HepG2 (cell line): Measurements from ENCODE around the gene CRAMP1.

Experiments used
- ATF1 ChIP-seq: IDR thresholded peaks from 2 replicates; pipeline ENCODE4 v1.6.1; 2016; ENCODE audit warnings: mild to moderate bottlenecking, control low read depth
- BCL3 ChIP-seq: sonication (generic); formaldehyde crosslinking; IDR thresholded peaks from 2 replicates; pipeline ENCODE4 v1.5.1; 2020; ENCODE audit warnings: mild to moderate bottlenecking, missing genetic modification reagents, moderate library complexity
- CTCF ChIP-seq: sonication (generic); formaldehyde crosslinking; IDR thresholded peaks from 2 replicates; pipeline ENCODE4 v1.5.0; 2020; ENCODE audit warnings: mild to moderate bottlenecking, missing genetic modification reagents, moderate library complexity
- EP300 ChIP-seq, 3 experiments: sonication (generic) in 1 of 3; formaldehyde crosslinking in 1 of 3; IDR thresholded peaks; 2 replicates each; pipeline versions ENCODE4 v1.5.1 to v1.6.1; 2011 to 2020; ENCODE audit warnings: low read depth in 2 of 3, low read length in 2 of 3, borderline replicate concordance in 1 of 3, improper control_type of control experiment in 1 of 3, mild to moderate bottlenecking in 1 of 3, missing genetic modification reagents in 1 of 3, moderate library complexity in 1 of 3
- IRF9 ChIP-seq: sonication (generic); formaldehyde crosslinking; IDR thresholded peaks from 2 replicates; pipeline ENCODE4 v1.8.0; 2022; ENCODE audit warnings: missing genetic modification reagents, mild to moderate bottlenecking, borderline replicate concordance
- NR2C2 ChIP-seq: sonication (generic); formaldehyde crosslinking; IDR thresholded peaks from 2 replicates; pipeline ENCODE4 v1.4.0; 2020; ENCODE audit warnings: missing genetic modification reagents, mild to moderate bottlenecking, moderate library complexity, borderline replicate concordance
- PITX1 ChIP-seq: sonication (generic); formaldehyde crosslinking; IDR thresholded peaks from 2 replicates; pipeline ENCODE4 v1.5.1; 2020; ENCODE audit warnings: mild to moderate bottlenecking, missing genetic modification reagents
- STAT6 ChIP-seq: sonication (generic); formaldehyde crosslinking; IDR thresholded peaks from 2 replicates; pipeline ENCODE4 v1.4.0; 2020; ENCODE audit warnings: missing genetic modification reagents, mild to moderate bottlenecking, borderline replicate concordance
- ZFP37 ChIP-seq: sonication (generic); formaldehyde crosslinking; IDR thresholded peaks from 2 replicates; pipeline ENCODE4 v1.4.0; 2020; ENCODE audit warnings: missing genetic modification reagents, borderline replicate concordance
- ZNF800 ChIP-seq: sonication (generic); formaldehyde crosslinking; IDR thresholded peaks from 2 replicates; pipeline ENCODE4 v1.4.0; 2020; ENCODE audit warnings: missing genetic modification reagents

- TF ChIP-seq IRF9 (CRISPR knock-in tag) = no peak
- TF ChIP-seq ZFP37 (CRISPR knock-in tag) = no peak
- no peak for TF ChIP-seq PITX1 (CRISPR knock-in tag)
- no peak for TF ChIP-seq CTCF (CRISPR knock-in tag)
- TF ChIP-seq NR2C2 = no peak
- no peak for TF ChIP-seq ZNF800 (CRISPR knock-in tag)
- TF ChIP-seq ATF1 (CRISPR knock-in tag) = no peak
- no peak for TF ChIP-seq EP300 (IDR thresholded peaks at IDR 0.05; ENCODE audit: low read depth in 2 of 2, low read length in 2 of 2)
- no peak for TF ChIP-seq EP300 (CRISPR knock-in tag; IDR thresholded peaks at IDR 0.05; ENCODE audit: borderline replicate concordance)
- TF ChIP-seq BCL3 (CRISPR knock-in tag) = no peak
- no peak for TF ChIP-seq STAT6 (CRISPR knock-in tag)
Observed at GRCh38 chr16:1721372-1721771, 109.2 kb downstream of the CRAMP1 start.
